Heart right ventricle (tissue), 16 donors: ENCODE measurements around the gene CHEK1. TPM values are rescaled to one million over a fixed set of nuclear protein-coding genes. Genes with fewer than 3 reads are reported as not detected.

Experiments
- ATAC-seq, 8 donors: fragments of 200-7000 bp; cut with Tn5 transposase; one replicate each; pipeline ENCODE4 v1.9.1; 2020; ENCODE audit warnings: mild to moderate bottlenecking in 8 of 8, moderate library complexity in 8 of 8, moderate number of reproducible peaks in 1 of 8
- DNase-seq, 2 donors: peaks; one replicate each; pipeline ENCODE4 v3.0.0-alpha.2; 2020
- H3K27ac ChIP-seq, 10 donors: fragments of 200-600 bp; sonication (generic) in 2 of 10; one replicate each; pipeline versions ENCODE4 v1.5.0 to v1.8.0; 2020 to 2022; ENCODE audit warnings: mild to moderate bottlenecking in 3 of 10
- H3K27me3 ChIP-seq, 7 donors: fragments of 200-600 bp; one replicate each; pipeline ENCODE4 v1.8.0; 2021 to 2022; ENCODE audit warnings: mild to moderate bottlenecking in 2 of 7
- H3K36me3 ChIP-seq, 9 donors: fragments of 200-600 bp; sonication (generic) in 1 of 9; one replicate each; pipeline versions ENCODE4 v1.5.0 to v1.8.0; 2020 to 2022; ENCODE audit warnings: mild to moderate bottlenecking in 2 of 9
- H3K4me1 ChIP-seq, 9 donors: fragments of 200-600 bp; sonication (generic) in 1 of 9; one replicate each; pipeline versions ENCODE4 v1.5.0 to v1.8.0; 2020 to 2022; ENCODE audit warnings: mild to moderate bottlenecking in 4 of 9
- H3K4me3 ChIP-seq, 10 donors: fragments of 200-600 bp; sonication (generic) in 2 of 10; one replicate each; pipeline versions ENCODE4 v1.5.0 to v1.8.0; 2020 to 2022; ENCODE audit warnings: mild to moderate bottlenecking in 7 of 10, moderate library complexity in 2 of 10
- H3K9me3 ChIP-seq, 11 donors: fragments of 200-600 bp in 10 of 11; sonication (generic) in 2 of 11; one replicate each; pipeline versions ENCODE4 v1.5.0 to v1.8.0; 2013 to 2022; ENCODE audit warnings: mild to moderate bottlenecking in 2 of 11, control low read depth in 1 of 11, moderate library complexity in 1 of 11
- WGBS, 2 donors: extraction: QIAGEN DNeasy Blood & Tissue Kit; methylation state at CpG; one replicate each; pipeline ENCODE4 v1.1.7; 2013; ENCODE audit warnings: inconsistent platforms in 1 of 2; 5-methylcytosine and 5-hydroxymethylcytosine counted together
- intact Hi-C, 10 donors: fragments of 100-400 bp; cut with DNase I; formaldehyde crosslinking; loops; one replicate each; pipeline versions ENCODE4 v1.11.1 to v1.14.2; 2022
- polyA plus RNA-seq, 2 donors: library from polyadenylated mRNA; stranded (reverse); fragments of 200-250 nt; gene quantifications; one replicate each; pipeline ENCODE4 v1.2.3, GENCODE V29; 2013
- total RNA-seq, 10 donors: library from RNA; stranded (reverse); fragmentation: NEBNext Ultra II Directional in 3 of 10; extraction: Animal tissue kit (Norgen Biotek cat#: 25700) in 3 of 10; gene quantifications; one replicate each; pipeline versions ENCODE4 v1.2.1 to v1.2.4, GENCODE V29; 2021 to 2023
- TF ChIP-seq, protein P1 (sequence below), 9 donors: fragments of 200-600 bp; sonication (generic) in 2 of 9; IDR thresholded peaks; one replicate each; pipeline versions ENCODE4 v1.5.0 to v1.8.0; 2021 to 2022; ENCODE audit warnings: antibody characterized with exemption in 9 of 9, mild to moderate bottlenecking in 5 of 9, moderate library complexity in 1 of 9
- donor health status: Arrhythmogenic right ventricular cardiomyopathy.
- donor health status: ischemic (EF 13 %, LVEDD 7.1; RV severe dilation, severe dysfunction).
- donor health status: healthy with polysubstance abuse.
- donor health status: DM: no; HTN: yes; CAD: no.
- donor health status: DM: no; HTN: no; CAD: no.
- donor health status: ischemic (EF 25% LVEDD 6.9; RV normal size, moderate dysfunction).
- donor health status: ischemic (EF 25% LVEDD 5.7; RV mildly dilated, moderate dysfunction).
- donor health status: healthy.
- donor health status: DM: yes; HTN: yes; CAD: no.
- donor health status: Ischemic cardiomyopathy.
- donor health status: ischemic (EF 35%, LVEDD 5.7; RV mildly dilated, moderate dysfunction).
- donor health status: nonischemic (EF 11% LVEDD 7.7; RV severe dilation, severe dysfunction).
- donor health status: DM: yes; HTN: yes; CAD: no.
- donor health status: PGD.
- donor health status: ischemic (EF 29% LVEDD 5.4; RV normal size, mild dysfunction).
- donor health status: nonischemic (EF 23%, LVEDD 6.1; RV moderate dilation, normal function).

Gene CHEK1
- total and polyA plus RNA-seq, 12 donors = 0.64 to 3.8 (median 1.2) TPM

DNA sequence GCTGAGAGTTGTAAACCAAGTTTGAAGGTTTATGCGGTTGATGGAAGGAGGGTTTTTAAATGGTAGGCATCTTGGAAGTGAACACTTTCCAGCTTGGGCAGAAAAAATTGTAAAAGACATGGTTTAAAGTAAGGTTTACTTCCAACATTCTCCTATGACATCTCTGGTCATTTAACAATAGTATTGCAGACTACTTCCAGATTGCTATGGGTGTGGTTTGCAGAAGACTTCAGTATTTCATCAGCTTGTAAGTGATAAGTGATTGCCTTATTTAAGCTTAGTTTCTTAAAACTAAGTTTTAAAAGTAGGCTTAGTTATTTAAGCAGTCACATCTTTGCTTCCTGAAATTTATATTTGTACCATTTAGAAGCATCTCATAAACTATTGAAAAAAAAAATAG lies 39.5 kb upstream of the CHEK1 start:
- no peak for DNase-seq
- no peak overlapping the region for H3K4me3 ChIP-seq
- H3K27me3 ChIP-seq = no peaks in the 10 kb centered on the region
- no peak overlapping the region for H3K27ac ChIP-seq
- ATAC-seq = no peak
- TF ChIP-seq, protein P1, sequence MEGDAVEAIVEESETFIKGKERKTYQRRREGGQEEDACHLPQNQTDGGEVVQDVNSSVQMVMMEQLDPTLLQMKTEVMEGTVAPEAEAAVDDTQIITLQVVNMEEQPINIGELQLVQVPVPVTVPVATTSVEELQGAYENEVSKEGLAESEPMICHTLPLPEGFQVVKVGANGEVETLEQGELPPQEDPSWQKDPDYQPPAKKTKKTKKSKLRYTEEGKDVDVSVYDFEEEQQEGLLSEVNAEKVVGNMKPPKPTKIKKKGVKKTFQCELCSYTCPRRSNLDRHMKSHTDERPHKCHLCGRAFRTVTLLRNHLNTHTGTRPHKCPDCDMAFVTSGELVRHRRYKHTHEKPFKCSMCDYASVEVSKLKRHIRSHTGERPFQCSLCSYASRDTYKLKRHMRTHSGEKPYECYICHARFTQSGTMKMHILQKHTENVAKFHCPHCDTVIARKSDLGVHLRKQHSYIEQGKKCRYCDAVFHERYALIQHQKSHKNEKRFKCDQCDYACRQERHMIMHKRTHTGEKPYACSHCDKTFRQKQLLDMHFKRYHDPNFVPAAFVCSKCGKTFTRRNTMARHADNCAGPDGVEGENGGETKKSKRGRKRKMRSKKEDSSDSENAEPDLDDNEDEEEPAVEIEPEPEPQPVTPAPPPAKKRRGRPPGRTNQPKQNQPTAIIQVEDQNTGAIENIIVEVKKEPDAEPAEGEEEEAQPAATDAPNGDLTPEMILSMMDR (IDR thresholded peaks at IDR 0.05) = no peak
- peaks cover 0 to 52% (median 33%) of the 10 kb centered on the region in 9 donors for H3K36me3 ChIP-seq
- 97 to 100% methylated on average over 1 of the region's 1 CpG for WGBS, 2 donors
- intact Hi-C loops = no loop called here
- no peaks in the 10 kb centered on the region for H3K4me1 ChIP-seq
- no peaks in the 10 kb centered on the region for H3K9me3 ChIP-seq

DNA sequence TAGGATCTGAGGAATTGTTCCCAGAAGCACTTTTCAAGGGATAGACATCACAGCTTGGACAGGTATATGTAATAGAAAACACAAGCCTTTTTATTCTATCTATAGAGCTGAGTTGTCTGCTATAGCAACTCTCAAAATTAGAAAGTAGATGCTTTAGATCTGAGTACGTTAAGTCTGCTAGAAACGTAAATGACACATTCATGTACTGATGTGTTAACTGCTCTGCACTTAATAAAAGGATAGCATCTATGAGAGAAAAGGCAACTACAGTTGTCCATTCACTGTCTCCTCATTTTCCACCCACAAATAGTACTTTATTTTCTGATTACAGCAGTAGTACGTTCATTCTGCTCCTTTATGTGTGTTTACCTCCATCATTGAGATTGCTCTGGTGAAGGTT lies 38.3 kb upstream of the CHEK1 start:
- no peak for ATAC-seq
- Histone ChIP-seq H3K27ac (no peak overlapping the region), H3K4me1 (peaks cover 0 to 10% (median 6%) of the 10 kb centered on the region in 9 donors), H3K27me3 (no peaks in the 10 kb centered on the region), H3K36me3 (peaks cover 0 to 41% (median 23%) of the 10 kb centered on the region in 9 donors), H3K9me3 (no peaks in the 10 kb centered on the region), H3K4me3 (no peak overlapping the region)
- no peak for DNase-seq
- WGBS, 2 donors = 82 to 84% methylated on average over 3 of the region's 3 CpGs
- intact Hi-C loops = no loop called here
- TF ChIP-seq, protein P1 (IDR thresholded peaks at IDR 0.05) = no peak

DNA sequence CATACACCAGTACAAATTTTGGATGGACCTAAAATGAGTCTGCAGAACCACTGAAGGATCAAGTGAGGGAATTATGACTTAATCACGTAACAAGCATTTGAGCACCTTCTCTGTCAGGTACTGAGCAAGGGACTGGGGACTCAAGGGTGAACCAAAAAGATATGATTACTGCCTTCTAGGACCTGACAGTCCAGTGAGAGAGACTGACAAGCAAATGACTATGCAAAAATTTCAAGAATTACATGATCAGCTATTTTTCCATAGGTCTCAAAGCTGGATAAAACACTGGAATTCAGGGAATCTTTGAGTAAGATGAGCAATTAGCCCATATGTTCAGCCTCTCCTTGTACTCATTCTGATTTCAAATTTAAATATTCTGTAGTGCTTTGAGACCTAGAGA lies 37.5 kb upstream of the CHEK1 start:
- TF ChIP-seq, protein P1 (IDR thresholded peaks at IDR 0.05) = no peak
- H3K4me1 ChIP-seq = peaks cover 0 to 12% (median 6%) of the 10 kb centered on the region in 9 donors
- H3K9me3 ChIP-seq = no peaks in the 10 kb centered on the region
- no peak overlapping the region for H3K4me3 ChIP-seq
- H3K36me3 ChIP-seq = peaks cover 0 to 32% (median 14%) of the 10 kb centered on the region in 9 donors
- intact Hi-C loops = no loop called here
- DNase-seq (no peak), ATAC-seq (no peak)
- no peak overlapping the region for H3K27ac ChIP-seq
- 94 to 96% methylated on average over 1 of the region's 1 CpG for WGBS, 2 donors
- H3K27me3 ChIP-seq = no peaks in the 10 kb centered on the region

DNA sequence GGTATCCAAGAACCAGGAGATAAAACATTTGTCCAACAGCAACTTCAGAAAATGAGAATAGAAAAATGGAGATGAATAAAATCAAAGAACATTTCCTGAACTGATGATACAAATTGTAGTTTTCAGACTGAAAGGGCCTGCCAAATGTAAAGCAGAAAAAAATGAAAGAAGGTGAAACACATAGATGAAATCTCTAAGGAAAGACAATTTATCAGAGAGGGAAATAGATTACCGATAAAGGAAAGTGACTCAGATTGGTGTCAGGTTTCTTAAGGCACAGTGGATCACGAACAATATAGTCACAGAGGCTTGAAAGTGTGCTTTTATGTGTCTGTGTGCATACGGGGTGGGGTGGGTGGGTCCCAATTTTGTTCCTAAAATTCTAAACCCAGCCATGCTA lies 36.5 kb upstream of the CHEK1 start:
- DNase-seq = no peak
- no peak overlapping the region for H3K4me3 ChIP-seq
- peaks cover 0 to 22% (median 5%) of the 10 kb centered on the region in 9 donors for H3K36me3 ChIP-seq
- no peaks in the 10 kb centered on the region for H3K9me3 ChIP-seq
- peaks cover 0 to 16% (median 11%) of the 10 kb centered on the region in 9 donors for H3K4me1 ChIP-seq
- WGBS, 2 donors = 51 to 58% methylated on average over 3 of the region's 3 CpGs
- ATAC-seq = no peak
- intact Hi-C loops = no loop called here
- no peaks in the 10 kb centered on the region for H3K27me3 ChIP-seq
- H3K27ac ChIP-seq = no peak overlapping the region
- TF ChIP-seq, protein P1 (IDR thresholded peaks at IDR 0.05) = no peak
